ENCODE measurements around the gene MOV10. TPM values are rescaled to one million over a fixed set of nuclear protein-coding genes. Genes with fewer than 3 reads are reported as not detected.

MOV10 gene
- total and polyA plus RNA-seq, 5 donors from 2014 or later, result 26.1 to 94.2 (median 29.8) TPM

- Histone ChIP-seq H3K4me1 (ENCODE audit: control insufficient read depth, insufficient read depth, low read length, poor library complexity, severe bottlenecking) (peaks cover 17% of the 10 kb centered on the region), H3K4me3 (ENCODE audit: low read depth, low read length) (no peak overlapping the region), H3K9me3 (ENCODE audit: control insufficient read depth in 2 of 2, low read length in 2 of 2) (no peaks in the 10 kb centered on the region), H3K36me3 (ENCODE audit: control insufficient read depth, insufficient read depth, low read length) (peaks cover 58% of the 10 kb centered on the region), H3K27me3 (ENCODE audit: control insufficient read depth, insufficient read depth, low read length) (no peaks in the 10 kb centered on the region), H3K27ac (ENCODE audit: insufficient read depth, low read length, poor library complexity, severe bottlenecking) (no peak overlapping the region)
- Mint-ChIP-seq H3K36me3 (peaks cover 42% of the 10 kb centered on the region), H3K27me3 (no peaks in the 10 kb centered on the region), H3K9me3 (no peaks in the 10 kb centered on the region), H3K4me1 (peaks cover 36 to 69% (median 55%) of the 10 kb centered on the region in 4 donors), H3K27ac (peak overlapping the region; percentile 55 to 74 (median 69)), H3K4me3 (no peak overlapping the region)
- no peak for DNase-seq
- ATAC-seq (ENCODE audit: low read depth in 2 of 2), result no peak
Observed at GRCh38 chr1:112646225-112646624, 28.2 kb upstream of the MOV10 start.

GRCh38 chr1:112651205-112651604 is 23.3 kb upstream of the MOV10 start:
- ATAC-seq (ENCODE audit: low read depth in 2 of 2), result no peak
- DNase-seq, result no peak
- Histone ChIP-seq H3K4me3 (ENCODE audit: low read depth, low read length) (no peak overlapping the region), H3K4me1 (ENCODE audit: control insufficient read depth, insufficient read depth, low read length, poor library complexity, severe bottlenecking) (peaks cover 5% of the 10 kb centered on the region), H3K9me3 (ENCODE audit: control insufficient read depth in 2 of 2, low read length in 2 of 2) (no peaks in the 10 kb centered on the region), H3K27me3 (ENCODE audit: control insufficient read depth, insufficient read depth, low read length) (no peaks in the 10 kb centered on the region), H3K36me3 (ENCODE audit: control insufficient read depth, insufficient read depth, low read length) (peaks cover 80% of the 10 kb centered on the region), H3K27ac (ENCODE audit: insufficient read depth, low read length, poor library complexity, severe bottlenecking) (no peak overlapping the region)
- Mint-ChIP-seq H3K4me3 (no peak overlapping the region), H3K27ac (peak overlapping the region; percentile 36 to 79 (median 39)), H3K36me3 (peaks cover 41% of the 10 kb centered on the region), H3K9me3 (peaks cover 0 to 1% (median 0%) of the 10 kb centered on the region in 7 donors), H3K4me1 (peaks cover 29 to 40% (median 36%) of the 10 kb centered on the region in 4 donors), H3K27me3 (no peaks in the 10 kb centered on the region)

- peaks cover 78% of the 10 kb centered on the region for H3K36me3 ChIP-seq (ENCODE audit: control insufficient read depth, insufficient read depth, low read length)
- Mint-ChIP-seq H3K36me3 (peaks cover 67% of the 10 kb centered on the region), H3K27ac (peak overlapping the region in 2 of 3 donors; percentile 27 to 53), H3K27me3 (no peaks in the 10 kb centered on the region), H3K4me1 (peaks cover 12 to 28% (median 26%) of the 10 kb centered on the region in 4 donors), H3K4me3 (no peak overlapping the region), H3K9me3 (no peaks in the 10 kb centered on the region)
- H3K4me1 ChIP-seq (ENCODE audit: control insufficient read depth, insufficient read depth, low read length, poor library complexity, severe bottlenecking), result no peaks in the 10 kb centered on the region
- H3K27ac ChIP-seq (ENCODE audit: insufficient read depth, low read length, poor library complexity, severe bottlenecking), result no peak overlapping the region
- ATAC-seq (ENCODE audit: low read depth in 2 of 2), result no peak
- no peaks in the 10 kb centered on the region for H3K9me3 ChIP-seq (ENCODE audit: control insufficient read depth in 2 of 2, low read length in 2 of 2)
- no peaks in the 10 kb centered on the region for H3K27me3 ChIP-seq (ENCODE audit: control insufficient read depth, insufficient read depth, low read length)
- H3K4me3 ChIP-seq (ENCODE audit: low read depth, low read length), result no peak overlapping the region
- DNase-seq, result no peak
Observed at GRCh38 chr1:112665857-112666256, 8.6 kb upstream of the MOV10 start.

GRCh38 chr1:112666946-112667345 is 7.5 kb upstream of the MOV10 start:
- H3K4me1 Mint-ChIP-seq, result peaks cover 7 to 36% (median 24%) of the 10 kb centered on the region in 4 donors
- ATAC-seq (ENCODE audit: low read depth in 2 of 2) (no peak), DNase-seq (no peak)
- no peak overlapping the region for H3K4me3 ChIP-seq (ENCODE audit: low read depth, low read length)
- H3K27me3 ChIP-seq (ENCODE audit: control insufficient read depth, insufficient read depth, low read length), result no peaks in the 10 kb centered on the region
- H3K4me1 ChIP-seq (ENCODE audit: control insufficient read depth, insufficient read depth, low read length, poor library complexity, severe bottlenecking), result no peaks in the 10 kb centered on the region
- no peaks in the 10 kb centered on the region for H3K9me3 Mint-ChIP-seq
- H3K27me3 Mint-ChIP-seq, result no peaks in the 10 kb centered on the region
- peaks cover 57% of the 10 kb centered on the region for H3K36me3 Mint-ChIP-seq
- H3K36me3 ChIP-seq (ENCODE audit: control insufficient read depth, insufficient read depth, low read length), result peaks cover 73% of the 10 kb centered on the region
- H3K27ac ChIP-seq (ENCODE audit: insufficient read depth, low read length, poor library complexity, severe bottlenecking), result peak overlapping the region; percentile 14
- no peak overlapping the region for H3K4me3 Mint-ChIP-seq
- no peak overlapping the region for H3K27ac Mint-ChIP-seq
- no peaks in the 10 kb centered on the region for H3K9me3 ChIP-seq (ENCODE audit: control insufficient read depth in 2 of 2, low read length in 2 of 2)

GRCh38 chr1:112672009-112672408 is 2.5 kb upstream of the MOV10 start:
- H3K4me1 Mint-ChIP-seq, result peaks cover 9 to 68% (median 45%) of the 10 kb centered on the region in 4 donors

GRCh38 chr1:112672842-112673241 is 1.6 kb upstream of the MOV10 start:
- Histone ChIP-seq H3K9me3 (ENCODE audit: control insufficient read depth in 2 of 2, low read length in 2 of 2) (no peaks in the 10 kb centered on the region), H3K27me3 (ENCODE audit: control insufficient read depth, insufficient read depth, low read length) (no peaks in the 10 kb centered on the region), H3K4me3 (ENCODE audit: low read depth, low read length) (no peak overlapping the region), H3K36me3 (ENCODE audit: control insufficient read depth, insufficient read depth, low read length) (peaks cover 31% of the 10 kb centered on the region), H3K4me1 (ENCODE audit: control insufficient read depth, insufficient read depth, low read length, poor library complexity, severe bottlenecking) (peaks cover 32% of the 10 kb centered on the region), H3K27ac (ENCODE audit: insufficient read depth, low read length, poor library complexity, severe bottlenecking) (peak overlapping the region; percentile 73)
- DNase-seq, result no peak
- peaks cover 0 to 2% (median 0%) of the 10 kb centered on the region in 7 donors for H3K9me3 Mint-ChIP-seq
- H3K36me3 Mint-ChIP-seq, result peaks cover 24% of the 10 kb centered on the region
- ATAC-seq (ENCODE audit: low read depth in 2 of 2), result no peak
- no peaks in the 10 kb centered on the region for H3K27me3 Mint-ChIP-seq
- H3K27ac Mint-ChIP-seq, result peak overlapping the region; percentile 50 to 96 (median 75)
- peaks cover 14 to 72% (median 47%) of the 10 kb centered on the region in 4 donors for H3K4me1 Mint-ChIP-seq
- peak overlapping the region; percentile 69 to 96 (median 82) for H3K4me3 Mint-ChIP-seq

More at GRCh38 chr1:112672009-112672408, 2.5 kb upstream of the MOV10 start:
- Histone ChIP-seq H3K9me3 (ENCODE audit: control insufficient read depth in 2 of 2, low read length in 2 of 2) (no peaks in the 10 kb centered on the region), H3K4me1 (ENCODE audit: control insufficient read depth, insufficient read depth, low read length, poor library complexity, severe bottlenecking) (peaks cover 28% of the 10 kb centered on the region), H3K36me3 (ENCODE audit: control insufficient read depth, insufficient read depth, low read length) (peaks cover 37% of the 10 kb centered on the region), H3K27ac (ENCODE audit: insufficient read depth, low read length, poor library complexity, severe bottlenecking) (no peak overlapping the region), H3K4me3 (ENCODE audit: low read depth, low read length) (no peak overlapping the region), H3K27me3 (ENCODE audit: control insufficient read depth, insufficient read depth, low read length) (no peaks in the 10 kb centered on the region)
- Mint-ChIP-seq H3K27me3 (no peaks in the 10 kb centered on the region), H3K9me3 (peaks cover 0 to 2% (median 0%) of the 10 kb centered on the region in 7 donors), H3K36me3 (peaks cover 30% of the 10 kb centered on the region), H3K4me3 (peak overlapping the region in 2 of 4 donors; percentile 77 to 86), H3K27ac (peak overlapping the region in 1 of 3 donors; percentile 96)
- DNase-seq (no peak), ATAC-seq (ENCODE audit: low read depth in 2 of 2) (no peak)

GRCh38 chr1:112673592-112674439 is 643 bp upstream of the MOV10 start:
- Mint-ChIP-seq H3K36me3 (peaks cover 25% of the 10 kb centered on the region), H3K27ac (peak overlapping the region; percentile 96 to 98 (median 97)), H3K27me3 (no peaks in the 10 kb centered on the region), H3K9me3 (peaks cover 0 to 2% (median 0%) of the 10 kb centered on the region in 7 donors), H3K4me1 (peaks cover 22 to 75% (median 49%) of the 10 kb centered on the region in 4 donors), H3K4me3 (peak overlapping the region; percentile 77 to 98 (median 96))
- peak in 2 of 3 donors; percentile 37 to 40 for DNase-seq
- ATAC-seq (ENCODE audit: low read depth in 2 of 2), result peak in 1 of 2 donors; percentile 39
- H3K27ac ChIP-seq (ENCODE audit: insufficient read depth, low read length, poor library complexity, severe bottlenecking), result peak overlapping the region; percentile 73
- H3K4me3 ChIP-seq (ENCODE audit: low read depth, low read length), result peak overlapping the region; percentile 83
- H3K4me1 ChIP-seq (ENCODE audit: control insufficient read depth, insufficient read depth, low read length, poor library complexity, severe bottlenecking), result peaks cover 32% of the 10 kb centered on the region
- peaks cover 24% of the 10 kb centered on the region for H3K36me3 ChIP-seq (ENCODE audit: control insufficient read depth, insufficient read depth, low read length)
- no peaks in the 10 kb centered on the region for H3K9me3 ChIP-seq (ENCODE audit: control insufficient read depth in 2 of 2, low read length in 2 of 2)
- H3K27me3 ChIP-seq (ENCODE audit: control insufficient read depth, insufficient read depth, low read length), result no peaks in the 10 kb centered on the region

All from CD4-positive, CD25-positive, alpha-beta regulatory T cell (primary cell).